Breast epithelium (tissue), 4 donors: Measurements from ENCODE around the gene POC1A. TPM values are rescaled to one million over a fixed set of nuclear protein-coding genes. Genes with fewer than 3 reads are reported as not detected.
"Not testable (repeated sequence)": the region's sequence is repeated elsewhere in the genome, so short reads cannot be mapped to it uniquely, and the experiment has no call there.

Source experiments
- DNase-seq, 2 donors: peaks; one replicate each; pipeline ENCODE4 v3.0.0-alpha.2; 2019; ENCODE audit warnings: low spot score in 2 of 2
- H3K27ac ChIP-seq, 2 donors: fragments of 200-600 bp; sonication (generic) in 1 of 2; one replicate each; pipeline ENCODE4 v1.5.1; 2016 to 2019; ENCODE audit warnings: mild to moderate bottlenecking in 1 of 2
- H3K27me3 ChIP-seq, 2 donors: fragments of 200-600 bp; sonication (generic) in 1 of 2; one replicate each; pipeline versions ENCODE4 v1.5.1 to v1.6.0; 2017 to 2019; ENCODE audit warnings: control low read depth in 1 of 2, mild to moderate bottlenecking in 1 of 2
- H3K36me3 ChIP-seq: fragments of 200-600 bp; one replicate; pipeline ENCODE4 v1.5.1; 2019
- H3K4me1 ChIP-seq, 2 donors: fragments of 200-600 bp; sonication (generic); one replicate each; pipeline ENCODE4 v1.5.1; 2016 to 2019; ENCODE audit warnings: control low read depth in 1 of 2
- H3K4me3 ChIP-seq, 3 donors: fragments of 200-600 bp; sonication (generic); 1 replicate in 2 of 3; 2 replicates in 1 of 3; pipeline ENCODE4 v1.5.1; 2016 to 2019; ENCODE audit warnings: mild to moderate bottlenecking in 3 of 3, moderate library complexity in 2 of 3
- H3K9me3 ChIP-seq, 2 donors: fragments of 200-600 bp; sonication (generic) in 1 of 2; one replicate each; pipeline ENCODE4 v1.5.1; 2016 to 2019; ENCODE audit warnings: control low read depth in 1 of 2
- CTCF ChIP-seq, 3 donors: fragments of 450-650 bp; IDR thresholded peaks; one replicate each; pipeline ENCODE4 v1.5.1; 2016 to 2017; ENCODE audit warnings: antibody characterized with exemption in 3 of 3, mild to moderate bottlenecking in 3 of 3, moderate library complexity in 3 of 3
- POLR2A ChIP-seq: fragments of 450-650 bp; IDR thresholded peaks from one replicate; pipeline ENCODE4 v1.6.1; 2016; ENCODE audit warnings: antibody characterized with exemption, mild to moderate bottlenecking, moderate library complexity
- POLR2AphosphoS5 ChIP-seq, 3 donors: sonication (generic); formaldehyde crosslinking; IDR thresholded peaks; one replicate each; pipeline ENCODE4 v1.6.1; 2017; ENCODE audit warnings: antibody characterized with exemption in 3 of 3
- intact Hi-C: fragments of 100-400 bp; cut with DNase I; formaldehyde crosslinking; loops from one replicate; pipeline ENCODE4 v1.15.1; 2023; ENCODE audit warnings: low total_unique reads
- total RNA-seq, 3 donors: library from RNA; depleted of rRNA; stranded (reverse); fragments of >200 nt; gene quantifications; one replicate each; pipeline ENCODE4 v1.1.0, GENCODE V29; 2016

Gene POC1A
- total RNA-seq, 3 donors from 2014 or later: 1.9 to 2.7 (median 2.6) TPM

- no peaks in the 10 kb centered on the region for H3K36me3 ChIP-seq
- H3K4me3 ChIP-seq: no peak overlapping the region
- no peak overlapping the region for H3K27ac ChIP-seq
- no peak for DNase-seq
- TF ChIP-seq CTCF (IDR thresholded peaks at IDR 0.05): no peak
- H3K27me3 ChIP-seq: no peaks in the 10 kb centered on the region
- peaks cover 7 to 12% of the 10 kb centered on the region in 2 donors for H3K4me1 ChIP-seq
- H3K9me3 ChIP-seq: no peaks in the 10 kb centered on the region
- intact Hi-C loops: no loop called here
These were observed 21.4 kb upstream of the POC1A start for GRCh38 chr3:52175416-52176179.

- TF ChIP-seq POLR2A (no peak), POLR2AphosphoS5 (IDR thresholded peaks at IDR 0.05) (no peak), CTCF (IDR thresholded peaks at IDR 0.05) (no peak)
- no peak for DNase-seq
These were observed 20.7 kb upstream of the POC1A start for GRCh38 chr3:52174896-52175295.

GRCh38 chr3:52173101-52173500, 18.9 kb upstream of the POC1A start:
- Histone ChIP-seq H3K4me1 (peaks cover 7 to 12% of the 10 kb centered on the region in 2 donors), H3K27ac (no peak overlapping the region), H3K9me3 (no peaks in the 10 kb centered on the region), H3K27me3 (no peaks in the 10 kb centered on the region), H3K4me3 (no peak overlapping the region), H3K36me3 (no peaks in the 10 kb centered on the region)
- no peak for TF ChIP-seq POLR2A
- TF ChIP-seq CTCF (IDR thresholded peaks at IDR 0.05): no peak
- no peak for TF ChIP-seq POLR2AphosphoS5 (IDR thresholded peaks at IDR 0.05)
- DNase-seq: no peak
- intact Hi-C loops: no loop called here

More at GRCh38 chr3:52174896-52175295, 20.7 kb upstream of the POC1A start:
- Histone ChIP-seq H3K4me3 (no peak overlapping the region), H3K4me1 (peaks cover 7 to 12% of the 10 kb centered on the region in 2 donors), H3K27ac (no peak overlapping the region), H3K9me3 (no peaks in the 10 kb centered on the region), H3K27me3 (no peaks in the 10 kb centered on the region), H3K36me3 (no peaks in the 10 kb centered on the region)
- intact Hi-C loops: no loop called here

GRCh38 chr3:52172262-52172757, 18.1 kb upstream of the POC1A start:
- no peak overlapping the region for H3K27ac ChIP-seq
- intact Hi-C loops: no loop called here
- DNase-seq: no peak
- no peaks in the 10 kb centered on the region for H3K9me3 ChIP-seq
- H3K36me3 ChIP-seq: no peaks in the 10 kb centered on the region
- no peaks in the 10 kb centered on the region for H3K27me3 ChIP-seq
- H3K4me1 ChIP-seq: peaks cover 7% of the 10 kb centered on the region in 2 donors
- TF ChIP-seq CTCF (IDR thresholded peaks at IDR 0.05) (no peak), POLR2AphosphoS5 (IDR thresholded peaks at IDR 0.05) (no peak), POLR2A (no peak)
- no peak overlapping the region for H3K4me3 ChIP-seq

- peaks cover 2 to 3% of the 10 kb centered on the region in 2 donors for H3K4me1 ChIP-seq
- DNase-seq: no peak
- no peak for TF ChIP-seq POLR2A
- H3K27me3 ChIP-seq: no peaks in the 10 kb centered on the region
- no peaks in the 10 kb centered on the region for H3K36me3 ChIP-seq
- H3K9me3 ChIP-seq: no peaks in the 10 kb centered on the region
- H3K27ac ChIP-seq: no peak overlapping the region
- H3K4me3 ChIP-seq: no peak overlapping the region
- intact Hi-C loops: no loop called here
These were observed 17.5 kb upstream of the POC1A start for GRCh38 chr3:52171514-52172261.

- H3K4me3 ChIP-seq, H3K4me1 ChIP-seq, DNase-seq, H3K27ac ChIP-seq, H3K9me3 ChIP-seq, H3K36me3 ChIP-seq, intact Hi-C loops, H3K27me3 ChIP-seq: not testable (repeated sequence)
These were observed 16.0 kb upstream of the POC1A start for GRCh38 chr3:52170217-52170616.
